Left forelimb (tissue), 1 donor: ENCODE data around the gene KIFC3.
"Not testable (repeated sequence)": the region's sequence is repeated elsewhere in the genome, so short reads cannot be mapped to it uniquely, and the experiment has no call there.

ENCODE experiments used
- DNase-seq: peaks from one replicate; pipeline ENCODE4 v3.0.0-alpha.2; 2018; ENCODE audit warnings: low spot score

Gene KIFC3, protein sequence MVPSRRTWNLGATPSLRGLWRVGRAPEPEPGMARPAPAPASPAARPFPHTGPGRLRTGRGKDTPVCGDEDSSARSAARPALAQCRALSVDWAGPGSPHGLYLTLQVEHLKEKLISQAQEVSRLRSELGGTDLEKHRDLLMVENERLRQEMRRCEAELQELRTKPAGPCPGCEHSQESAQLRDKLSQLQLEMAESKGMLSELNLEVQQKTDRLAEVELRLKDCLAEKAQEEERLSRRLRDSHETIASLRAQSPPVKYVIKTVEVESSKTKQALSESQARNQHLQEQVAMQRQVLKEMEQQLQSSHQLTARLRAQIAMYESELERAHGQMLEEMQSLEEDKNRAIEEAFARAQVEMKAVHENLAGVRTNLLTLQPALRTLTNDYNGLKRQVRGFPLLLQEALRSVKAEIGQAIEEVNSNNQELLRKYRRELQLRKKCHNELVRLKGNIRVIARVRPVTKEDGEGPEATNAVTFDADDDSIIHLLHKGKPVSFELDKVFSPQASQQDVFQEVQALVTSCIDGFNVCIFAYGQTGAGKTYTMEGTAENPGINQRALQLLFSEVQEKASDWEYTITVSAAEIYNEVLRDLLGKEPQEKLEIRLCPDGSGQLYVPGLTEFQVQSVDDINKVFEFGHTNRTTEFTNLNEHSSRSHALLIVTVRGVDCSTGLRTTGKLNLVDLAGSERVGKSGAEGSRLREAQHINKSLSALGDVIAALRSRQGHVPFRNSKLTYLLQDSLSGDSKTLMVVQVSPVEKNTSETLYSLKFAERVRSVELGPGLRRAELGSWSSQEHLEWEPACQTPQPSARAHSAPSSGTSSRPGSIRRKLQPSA

DNA sequence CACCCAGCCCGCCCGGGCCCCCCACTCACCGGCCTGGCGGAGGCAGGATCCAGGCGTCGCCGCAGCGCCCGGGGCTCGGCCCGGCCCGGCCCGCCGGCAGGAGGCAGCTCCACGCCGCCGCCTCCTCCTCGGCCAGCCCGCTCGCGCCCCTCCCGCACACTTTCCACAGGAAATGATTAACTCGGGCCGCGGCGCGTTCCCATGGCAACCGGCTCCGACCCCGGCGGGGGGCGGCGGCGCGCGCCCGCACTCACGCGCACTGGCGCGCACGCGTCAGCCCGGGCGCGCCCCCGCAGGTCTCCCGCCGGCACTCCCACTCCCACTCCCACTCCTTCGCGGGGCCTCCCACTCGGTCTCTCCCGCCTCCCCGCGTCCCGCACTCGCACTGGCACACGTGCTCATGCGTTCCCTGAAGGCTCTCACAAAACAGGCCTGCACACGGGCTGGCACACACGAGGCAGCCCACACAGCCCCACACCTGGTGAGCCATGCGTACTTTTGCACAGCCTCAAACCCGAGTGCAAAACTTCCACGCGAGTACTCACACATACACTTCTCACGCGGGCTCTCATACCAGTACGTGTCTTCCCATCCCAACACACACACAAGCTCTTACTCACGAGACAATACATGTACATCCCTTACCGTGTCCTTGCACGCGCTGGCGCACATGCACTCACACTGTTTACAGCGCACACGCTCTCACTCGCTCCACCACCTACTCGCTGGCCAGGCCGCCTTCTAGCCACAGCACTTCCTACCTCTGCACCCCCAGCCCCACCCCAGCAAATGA lies at the start of gene KIFC3:
Gene KIFC3 (minus strand): TSS at position 151 of the 793 bp plus-strand sequence. CDS start 4,248 bp downstream, outside the sequence.
- peak; percentile 81 for DNase-seq

GRCh38 chr16:57848181-57848580 lies 45.9 kb upstream of the KIFC3 start:
- DNase-seq: no peak

GRCh38 chr16:57846931-57847330 lies 44.6 kb upstream of the KIFC3 start:
- DNase-seq: not testable (repeated sequence)

DNA sequence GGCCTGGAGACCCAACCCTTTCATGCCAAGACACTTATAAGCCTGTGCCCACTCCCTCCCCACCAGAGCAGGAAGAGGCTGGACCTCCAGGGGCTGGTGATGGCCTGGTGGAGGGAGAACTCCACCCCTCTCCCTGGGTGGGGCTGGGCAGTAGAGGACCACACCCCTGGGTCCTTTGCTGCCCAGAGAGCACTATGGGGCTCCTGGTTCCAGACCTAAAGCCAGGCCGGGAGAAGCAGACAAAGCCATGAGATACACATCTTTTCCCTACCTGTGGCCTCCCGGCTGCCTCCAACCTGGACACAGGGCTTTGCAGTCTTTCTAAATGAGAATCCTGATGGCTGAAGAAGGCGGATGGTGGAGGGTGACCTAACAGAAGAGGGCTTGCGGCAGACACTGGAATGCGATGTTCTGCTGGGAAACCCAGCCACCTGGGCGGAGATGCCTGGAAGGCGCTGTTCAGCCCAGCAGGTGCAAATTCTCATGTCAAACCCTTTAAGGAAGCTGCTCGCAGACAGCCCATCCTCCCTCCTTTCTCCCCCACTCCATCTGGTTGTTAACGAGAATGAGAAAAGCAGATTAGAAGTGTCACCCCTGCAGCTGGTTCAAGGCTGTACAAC lies 43.9 kb upstream of the KIFC3 start:
- DNase-seq: no peak

- DNase-seq: no peak
Measured at GRCh38 chr16:57845115-57845514, 42.8 kb upstream of the KIFC3 start.

DNA sequence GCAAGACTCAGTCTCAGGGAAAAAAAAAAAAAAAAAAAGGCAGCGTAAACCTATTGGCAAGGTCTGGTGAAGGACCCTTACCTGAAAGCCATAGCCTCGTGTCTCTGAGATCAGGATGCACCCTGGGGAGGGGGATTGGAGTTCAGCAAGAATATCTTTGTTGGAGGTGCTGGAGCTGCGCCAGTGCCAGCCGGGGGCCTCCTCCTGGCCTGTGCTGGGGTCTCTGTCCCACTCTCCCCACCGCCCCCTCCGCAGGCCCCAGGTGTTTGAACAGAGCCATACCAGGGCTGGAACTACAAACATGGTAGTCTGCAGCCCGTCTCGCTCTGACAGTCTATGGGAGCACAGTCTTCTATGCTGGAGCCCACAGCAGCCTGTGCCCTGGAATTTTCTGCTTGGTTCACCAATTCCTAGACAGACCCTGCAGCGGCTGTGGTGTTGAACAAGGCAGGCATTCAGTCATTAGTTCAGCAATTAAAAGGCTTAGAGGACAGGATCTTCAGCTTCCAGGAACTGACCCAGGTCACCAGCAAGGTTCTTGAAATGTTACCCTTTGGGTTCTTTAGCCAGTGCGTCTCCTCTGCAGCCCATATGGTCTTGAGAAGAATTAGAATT lies 42.2 kb upstream of the KIFC3 start:
- no peak for DNase-seq

- no peak for DNase-seq
Measured at GRCh38 chr16:57843400-57843799, 41.1 kb upstream of the KIFC3 start.

GRCh38 chr16:57842601-57843000 lies 40.3 kb upstream of the KIFC3 start:
- no peak for DNase-seq

- DNase-seq: no peak
Measured at GRCh38 chr16:57840833-57841232, 38.5 kb upstream of the KIFC3 start.

DNA sequence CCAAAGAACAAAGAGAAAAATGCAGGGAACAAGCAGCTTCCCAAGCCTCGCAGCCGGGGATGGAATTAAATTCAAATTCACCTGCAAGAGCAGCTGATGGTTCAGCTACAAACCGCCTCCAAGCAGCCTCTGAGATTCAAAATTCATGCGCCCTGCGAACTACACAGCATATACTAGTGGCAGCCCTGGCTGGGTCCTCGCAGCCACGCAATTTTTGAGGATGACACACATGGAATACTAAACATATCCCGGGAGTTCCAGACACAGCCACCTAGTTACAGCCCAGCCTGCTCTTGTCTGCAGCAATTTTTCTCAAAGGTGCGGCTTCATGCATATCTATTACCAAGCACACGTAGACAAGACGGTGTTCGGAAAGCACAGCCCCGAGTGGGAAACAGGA lies 35.9 kb upstream of the KIFC3 start:
- DNase-seq: no peak

DNA sequence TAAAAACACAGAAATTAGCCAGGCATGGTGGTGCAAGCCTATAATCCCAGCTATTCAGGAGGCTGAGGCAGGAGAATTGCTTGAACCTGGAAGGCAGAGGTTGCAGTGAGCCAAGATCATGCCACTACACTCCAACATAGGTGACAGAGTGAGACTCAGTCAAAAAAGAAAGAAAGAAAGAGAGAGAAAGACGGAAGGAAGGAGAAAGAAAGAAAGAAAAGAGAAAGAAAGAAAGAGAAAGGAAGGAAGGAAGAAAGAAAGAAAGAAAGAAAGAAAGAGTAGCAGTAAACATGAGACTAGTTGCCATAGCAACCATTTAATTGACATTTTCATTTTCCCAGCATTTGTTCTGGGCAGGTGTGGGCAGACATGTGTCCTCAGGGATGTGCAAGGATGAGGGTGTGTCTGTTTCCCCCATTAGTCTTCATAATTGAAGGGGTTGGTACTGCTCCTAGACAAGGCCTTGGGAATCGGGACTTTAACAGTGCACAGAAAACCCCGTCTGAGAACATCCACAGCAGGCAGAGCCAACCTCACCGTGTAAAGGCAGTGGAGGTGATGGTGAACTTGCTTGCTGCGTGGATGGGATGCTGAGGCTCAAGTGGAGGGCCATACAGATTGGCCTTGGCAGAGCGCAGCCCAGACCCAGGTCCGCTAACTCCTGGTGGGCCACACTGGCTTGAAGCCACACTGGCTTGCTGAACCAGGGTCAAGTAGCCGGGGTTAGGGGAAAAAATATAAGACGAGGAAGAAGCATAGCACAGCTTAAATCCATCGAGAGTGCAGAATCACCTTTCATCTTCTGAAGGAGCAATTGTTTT lies 35.2 kb upstream of the KIFC3 start:
- DNase-seq: no peak

DNA sequence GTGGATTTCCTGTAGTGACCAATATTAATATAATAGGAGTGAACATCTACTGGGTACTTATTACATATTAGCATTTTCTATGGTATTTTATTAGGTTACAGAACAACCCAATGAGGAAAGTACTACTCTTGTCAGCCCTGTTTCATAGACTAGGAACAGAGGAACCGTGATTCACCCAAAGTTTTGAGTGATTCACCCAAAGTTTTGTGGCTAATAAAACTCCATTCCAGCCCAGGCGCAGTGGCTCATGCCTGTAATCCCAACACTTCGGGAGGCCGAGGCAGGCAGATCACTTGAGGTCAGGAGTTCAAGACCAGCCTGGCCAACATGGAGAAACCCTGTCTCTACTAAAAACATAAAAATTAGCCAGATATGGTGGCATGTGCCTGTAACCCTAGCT lies 33.1 kb upstream of the KIFC3 start:
- not testable (repeated sequence) for DNase-seq

DNA sequence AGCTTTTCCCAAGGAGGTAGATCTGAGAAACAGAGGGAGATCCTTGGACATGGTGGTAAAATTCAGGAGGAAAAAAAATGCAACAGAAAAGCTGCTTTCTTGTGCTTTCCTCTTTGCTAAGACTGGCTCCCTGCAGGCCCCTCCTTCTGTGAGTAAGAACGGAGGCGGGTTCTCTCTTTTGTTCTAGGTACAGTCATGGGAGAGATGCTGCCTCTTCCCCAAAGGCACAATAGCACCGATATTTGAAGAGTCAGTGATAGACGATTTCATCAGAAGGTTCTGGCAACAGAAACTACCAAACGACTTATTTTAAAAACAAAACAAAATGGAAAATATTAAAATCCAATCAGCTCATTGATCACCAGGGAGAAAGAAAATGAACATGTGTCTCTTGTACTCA lies 32.6 kb upstream of the KIFC3 start:
- DNase-seq: no peak

DNA sequence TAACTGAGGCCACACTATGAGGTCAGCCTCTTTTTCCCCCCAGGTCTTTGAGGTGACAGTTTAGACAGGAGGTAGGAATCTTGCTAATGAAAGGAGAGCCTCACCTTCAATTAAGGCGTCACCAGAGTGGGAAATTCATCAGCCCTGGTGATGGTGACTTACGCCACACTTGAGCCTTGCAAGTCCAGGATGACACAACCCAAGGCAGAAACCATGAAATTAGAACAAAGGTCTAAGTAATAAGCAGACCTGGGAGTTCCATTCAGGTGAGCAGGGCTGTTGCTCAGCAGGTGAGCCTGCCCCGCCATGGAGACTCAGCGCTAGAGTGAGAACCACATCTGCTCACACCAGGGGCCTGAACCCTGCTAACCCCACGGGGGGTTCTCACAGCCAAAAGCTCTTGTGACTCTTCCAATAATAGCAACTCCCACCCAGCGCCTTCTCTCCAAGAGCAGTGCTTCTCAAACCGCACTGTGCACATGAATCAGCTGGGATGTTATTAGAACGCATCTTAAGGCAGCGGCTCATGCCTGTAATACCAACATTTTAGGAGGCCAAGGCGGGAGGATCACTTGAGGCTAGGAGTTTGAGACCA lies 28.7 kb upstream of the KIFC3 start:
- no peak for DNase-seq

GRCh38 chr16:57829969-57830360 lies 27.7 kb upstream of the KIFC3 start:
- DNase-seq: no peak

DNA sequence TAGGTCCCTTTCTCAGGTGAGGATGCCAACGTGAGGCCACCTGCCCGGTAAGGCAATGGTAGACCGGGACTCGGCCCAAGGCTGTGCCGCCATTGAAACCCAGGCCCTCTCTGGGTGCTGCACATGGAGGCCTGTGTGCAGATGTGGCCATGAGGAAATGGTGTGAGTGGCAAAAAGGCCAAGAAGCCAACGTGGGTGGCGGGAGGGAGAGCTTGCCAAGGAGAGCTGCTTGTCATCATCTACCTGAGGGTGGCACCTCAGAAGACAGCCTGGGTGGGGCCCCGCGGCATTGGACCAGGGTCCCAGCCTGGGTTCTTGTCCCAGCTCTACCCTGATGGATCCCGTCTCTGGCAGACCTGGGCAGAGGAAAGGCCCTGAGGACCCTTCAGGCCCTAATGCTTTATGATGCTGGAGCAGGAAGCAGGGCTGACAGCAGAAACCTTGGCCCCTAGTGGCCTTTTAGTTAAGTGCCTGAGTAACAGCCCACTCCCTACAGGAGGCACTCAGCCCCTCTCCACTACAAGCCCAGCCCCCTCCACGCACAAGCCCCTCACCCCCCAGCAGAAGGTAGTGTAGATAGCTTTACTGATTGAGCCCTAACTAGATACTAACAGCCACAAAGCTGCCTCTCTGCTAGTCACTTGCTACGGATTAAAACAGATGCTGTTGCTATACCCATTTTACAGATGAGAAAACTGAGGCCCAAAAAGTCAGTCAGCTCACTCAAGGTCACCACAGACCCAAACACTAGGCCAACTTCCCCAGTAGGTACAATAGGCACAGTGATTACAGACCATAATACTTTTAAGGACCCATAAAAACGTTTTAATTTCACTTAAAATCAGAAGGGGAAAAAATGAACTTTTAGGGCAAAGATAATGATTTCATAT lies 26.2 kb upstream of the KIFC3 start:
- no peak for DNase-seq

- no peak for DNase-seq
Measured at GRCh38 chr16:57826706-57827625, 24.7 kb upstream of the KIFC3 start.

DNA sequence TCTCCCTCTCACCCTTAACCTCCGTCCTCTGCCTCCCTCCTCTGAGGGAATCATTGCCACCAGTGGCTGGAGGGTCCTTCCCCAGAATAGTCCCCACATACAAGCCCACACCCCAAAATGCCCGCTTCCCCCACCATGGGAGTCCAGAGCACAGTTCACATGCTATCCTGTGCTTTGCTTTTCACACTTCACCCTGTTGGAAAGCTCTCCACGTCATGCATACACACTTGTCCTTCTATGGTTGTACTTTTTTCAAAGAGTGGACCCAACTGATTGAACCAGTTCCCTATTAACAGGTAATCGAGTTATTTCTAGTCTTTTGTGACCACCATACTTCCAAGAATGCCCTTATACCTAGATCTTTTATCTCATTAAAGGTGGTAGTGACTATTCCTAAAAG lies 23.8 kb upstream of the KIFC3 start:
- no peak for DNase-seq
